HEK293 (cell line): ENCODE measurements around the gene DUSP6.

Experiments used
- CTCF ChIA-PET: fragments of 350-600 bp; formaldehyde crosslinking; extraction: SDS; loops from one replicate; lab custom pipeline; 2021; ENCODE audit warnings: antibody characterized with exemption; lab: Yijun Ruan, JAX
- POLR2A ChIA-PET: fragments of 300-600 bp; formaldehyde crosslinking; extraction: SDS; loops from one replicate; lab custom pipeline; 2020; ENCODE audit warnings: antibody characterized with exemption, inconsistent platforms; lab: Yijun Ruan, JAX
- H3K27ac ChIP-seq: fragments of 200-500 bp; sonication (Bioruptor generic); 2 replicates; pipeline ENCODE4 v1.5.1; 2014; ENCODE audit warnings: low read depth, low read length, control low read depth, inconsistent platforms; ENCODE audit errors: extremely low read depth
- H3K36me3 ChIP-seq, 2 experiments: fragments of 200-500 bp in 1 of 2; sonication (Bioruptor generic) in 1 of 2; 1 replicate in 1 of 2; 2 replicates in 1 of 2; pipeline ENCODE4 v1.5.1; 2014 to 2017; ENCODE audit warnings: inconsistent platforms in 2 of 2, low read length in 2 of 2; ENCODE audit not compliant: control insufficient read depth in 2 of 2, insufficient read depth in 1 of 2
- H3K4me1 ChIP-seq: fragments of 200-500 bp; sonication (Bioruptor generic); 2 replicates; pipeline ENCODE4 v1.5.1; 2014; ENCODE audit warnings: mild to moderate bottlenecking, low read length, inconsistent platforms; ENCODE audit not compliant: control insufficient read depth, insufficient read depth
- H3K4me3 ChIP-seq: 2 replicates; pipeline ENCODE4 v1.5.1; 2011; ENCODE audit warnings: low read depth, mild to moderate bottlenecking, control low read depth, low read length, moderate library complexity
- H3K9me3 ChIP-seq: fragments of 200-500 bp; sonication (Bioruptor generic); 2 replicates; pipeline ENCODE4 v1.5.1; 2014; ENCODE audit warnings: low read depth, low read length, inconsistent platforms; ENCODE audit not compliant: control insufficient read depth, insufficient read depth
- GLI2 ChIP-seq: fragments of 450-650 bp; formaldehyde crosslinking; IDR thresholded peaks from 2 replicates; pipeline ENCODE4; 2017; ENCODE audit warnings: missing biosample characterization, missing genetic modification characterization, low read depth, borderline replicate concordance
- KLF10 ChIP-seq: fragments of 450-650 bp; IDR thresholded peaks from 2 replicates; pipeline ENCODE4 v1.5.1; 2018; ENCODE audit warnings: missing biosample characterization, mild to moderate bottlenecking, missing genetic modification characterization
- OSR2 ChIP-seq: fragments of 450-650 bp; formaldehyde crosslinking; IDR thresholded peaks from 2 replicates; pipeline ENCODE4 v1.5.1; 2016; ENCODE audit warnings: missing biosample characterization, missing genetic modification characterization
- ZBTB48 ChIP-seq: fragments of 450-650 bp; formaldehyde crosslinking; IDR thresholded peaks from 2 replicates; pipeline ENCODE4 v1.5.1; 2016; ENCODE audit warnings: missing biosample characterization, missing genetic modification characterization
- ZFP37 ChIP-seq: fragments of 450-650 bp; formaldehyde crosslinking; IDR thresholded peaks from 2 replicates; pipeline ENCODE4 v1.5.1; 2016; ENCODE audit warnings: missing biosample characterization, missing genetic modification characterization
- ZNF174 ChIP-seq: fragments of 450-650 bp; formaldehyde crosslinking; IDR thresholded peaks from 2 replicates; pipeline ENCODE4 v1.5.0; 2017; ENCODE audit warnings: missing biosample characterization, mild to moderate bottlenecking, missing genetic modification characterization
- ZNF184 ChIP-seq: fragments of 450-650 bp; IDR thresholded peaks from 2 replicates; pipeline ENCODE4 v1.5.1; 2018; ENCODE audit warnings: missing biosample characterization, mild to moderate bottlenecking, missing genetic modification characterization
- ZNF292 ChIP-seq: fragments of 450-650 bp; formaldehyde crosslinking; IDR thresholded peaks from 2 replicates; pipeline ENCODE4 v1.5.1; 2016; ENCODE audit warnings: low read depth, missing biosample characterization, missing genetic modification characterization, borderline replicate concordance
- ZNF354C ChIP-seq: fragments of 450-650 bp; formaldehyde crosslinking; IDR thresholded peaks from 2 replicates; pipeline ENCODE4 v1.5.1; 2016; ENCODE audit warnings: missing biosample characterization, missing genetic modification characterization, low read depth, borderline replicate concordance
- ZNF501 ChIP-seq: fragments of 450-650 bp; formaldehyde crosslinking; IDR thresholded peaks from 2 replicates; pipeline ENCODE4 v1.5.1; 2016; ENCODE audit warnings: missing biosample characterization, missing genetic modification characterization
- ZNF544 ChIP-seq: fragments of 450-650 bp; formaldehyde crosslinking; IDR thresholded peaks from 2 replicates; pipeline ENCODE4 v1.5.0; 2017; ENCODE audit warnings: missing biosample characterization, missing genetic modification characterization
- ZNF585B ChIP-seq: fragments of 450-650 bp; formaldehyde crosslinking; IDR thresholded peaks from 2 replicates; pipeline ENCODE4 v1.5.1; 2016; ENCODE audit warnings: missing biosample characterization, missing genetic modification characterization
- ZNF600 ChIP-seq: fragments of 450-650 bp; formaldehyde crosslinking; IDR thresholded peaks from 2 replicates; pipeline ENCODE4 v1.5.1; 2016; ENCODE audit warnings: missing biosample characterization, missing genetic modification characterization
- ZNF701 ChIP-seq: fragments of 450-650 bp; formaldehyde crosslinking; IDR thresholded peaks from 2 replicates; pipeline ENCODE4 v1.5.1; 2016; ENCODE audit warnings: missing biosample characterization, missing genetic modification characterization
- ZNF791 ChIP-seq: fragments of 450-650 bp; formaldehyde crosslinking; IDR thresholded peaks from 2 replicates; pipeline ENCODE4 v1.5.1; 2016; ENCODE audit warnings: missing biosample characterization, missing genetic modification characterization
- TF ChIP-seq, protein P1 (sequence below): fragments of 450-650 bp; formaldehyde crosslinking; IDR thresholded peaks from 2 replicates; pipeline ENCODE4 v1.5.1; 2016; ENCODE audit warnings: missing biosample characterization, missing genetic modification characterization
- TF ChIP-seq, protein P2 (sequence below): fragments of 450-650 bp; formaldehyde crosslinking; IDR thresholded peaks from 2 replicates; pipeline ENCODE4 v1.5.1; 2016; ENCODE audit warnings: missing biosample characterization, missing genetic modification characterization
- TF ChIP-seq, protein P3 (sequence below): fragments of 450-650 bp; formaldehyde crosslinking; IDR thresholded peaks from 2 replicates; pipeline ENCODE4 v1.5.1; 2016; ENCODE audit warnings: missing biosample characterization, missing genetic modification characterization, borderline replicate concordance
- TF ChIP-seq, protein P4 (sequence below): fragments of 450-650 bp; formaldehyde crosslinking; optimal IDR thresholded peaks from 2 replicates; pipeline ENCODE3; 2016; ENCODE audit warnings: missing biosample characterization, mild to moderate bottlenecking, missing genetic modification characterization

DUSP6 gene

DNA sequence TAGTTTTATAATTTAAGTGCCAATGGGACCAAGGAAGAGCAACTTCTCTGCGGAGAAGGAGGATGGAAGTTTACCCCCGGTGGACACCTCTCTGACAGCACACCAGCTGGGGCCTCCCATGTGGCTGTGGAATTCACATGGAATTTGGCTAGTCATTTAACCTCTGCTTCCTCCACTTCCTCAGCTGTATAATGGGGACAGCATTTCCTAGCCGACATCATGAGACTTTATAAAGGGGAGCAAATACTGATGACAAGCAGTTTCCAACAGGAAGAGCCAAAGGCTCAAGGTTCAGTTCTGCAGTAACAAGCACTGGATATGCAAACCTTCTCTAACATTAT is 7.5 kb downstream of the DUSP6 start (continued):
- TF ChIP-seq, protein P1, sequence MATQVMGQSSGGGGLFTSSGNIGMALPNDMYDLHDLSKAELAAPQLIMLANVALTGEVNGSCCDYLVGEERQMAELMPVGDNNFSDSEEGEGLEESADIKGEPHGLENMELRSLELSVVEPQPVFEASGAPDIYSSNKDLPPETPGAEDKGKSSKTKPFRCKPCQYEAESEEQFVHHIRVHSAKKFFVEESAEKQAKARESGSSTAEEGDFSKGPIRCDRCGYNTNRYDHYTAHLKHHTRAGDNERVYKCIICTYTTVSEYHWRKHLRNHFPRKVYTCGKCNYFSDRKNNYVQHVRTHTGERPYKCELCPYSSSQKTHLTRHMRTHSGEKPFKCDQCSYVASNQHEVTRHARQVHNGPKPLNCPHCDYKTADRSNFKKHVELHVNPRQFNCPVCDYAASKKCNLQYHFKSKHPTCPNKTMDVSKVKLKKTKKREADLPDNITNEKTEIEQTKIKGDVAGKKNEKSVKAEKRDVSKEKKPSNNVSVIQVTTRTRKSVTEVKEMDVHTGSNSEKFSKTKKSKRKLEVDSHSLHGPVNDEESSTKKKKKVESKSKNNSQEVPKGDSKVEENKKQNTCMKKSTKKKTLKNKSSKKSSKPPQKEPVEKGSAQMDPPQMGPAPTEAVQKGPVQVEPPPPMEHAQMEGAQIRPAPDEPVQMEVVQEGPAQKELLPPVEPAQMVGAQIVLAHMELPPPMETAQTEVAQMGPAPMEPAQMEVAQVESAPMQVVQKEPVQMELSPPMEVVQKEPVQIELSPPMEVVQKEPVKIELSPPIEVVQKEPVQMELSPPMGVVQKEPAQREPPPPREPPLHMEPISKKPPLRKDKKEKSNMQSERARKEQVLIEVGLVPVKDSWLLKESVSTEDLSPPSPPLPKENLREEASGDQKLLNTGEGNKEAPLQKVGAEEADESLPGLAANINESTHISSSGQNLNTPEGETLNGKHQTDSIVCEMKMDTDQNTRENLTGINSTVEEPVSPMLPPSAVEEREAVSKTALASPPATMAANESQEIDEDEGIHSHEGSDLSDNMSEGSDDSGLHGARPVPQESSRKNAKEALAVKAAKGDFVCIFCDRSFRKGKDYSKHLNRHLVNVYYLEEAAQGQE: no peak
- no peak for TF ChIP-seq ZBTB48
- TF ChIP-seq ZNF501 (tag by site-specific recombination): no peak
- no peak for TF ChIP-seq ZNF354C
- TF ChIP-seq OSR2 (tag by site-specific recombination): no peak
- TF ChIP-seq ZNF585B (tag by site-specific recombination): no peak
- TF ChIP-seq, protein P2, sequence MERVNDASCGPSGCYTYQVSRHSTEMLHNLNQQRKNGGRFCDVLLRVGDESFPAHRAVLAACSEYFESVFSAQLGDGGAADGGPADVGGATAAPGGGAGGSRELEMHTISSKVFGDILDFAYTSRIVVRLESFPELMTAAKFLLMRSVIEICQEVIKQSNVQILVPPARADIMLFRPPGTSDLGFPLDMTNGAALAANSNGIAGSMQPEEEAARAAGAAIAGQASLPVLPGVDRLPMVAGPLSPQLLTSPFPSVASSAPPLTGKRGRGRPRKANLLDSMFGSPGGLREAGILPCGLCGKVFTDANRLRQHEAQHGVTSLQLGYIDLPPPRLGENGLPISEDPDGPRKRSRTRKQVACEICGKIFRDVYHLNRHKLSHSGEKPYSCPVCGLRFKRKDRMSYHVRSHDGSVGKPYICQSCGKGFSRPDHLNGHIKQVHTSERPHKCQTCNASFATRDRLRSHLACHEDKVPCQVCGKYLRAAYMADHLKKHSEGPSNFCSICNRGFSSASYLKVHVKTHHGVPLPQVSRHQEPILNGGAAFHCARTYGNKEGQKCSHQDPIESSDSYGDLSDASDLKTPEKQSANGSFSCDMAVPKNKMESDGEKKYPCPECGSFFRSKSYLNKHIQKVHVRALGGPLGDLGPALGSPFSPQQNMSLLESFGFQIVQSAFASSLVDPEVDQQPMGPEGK (tag by site-specific recombination): no peak
- no peak for TF ChIP-seq ZNF174 (tag by site-specific recombination)

DNA sequence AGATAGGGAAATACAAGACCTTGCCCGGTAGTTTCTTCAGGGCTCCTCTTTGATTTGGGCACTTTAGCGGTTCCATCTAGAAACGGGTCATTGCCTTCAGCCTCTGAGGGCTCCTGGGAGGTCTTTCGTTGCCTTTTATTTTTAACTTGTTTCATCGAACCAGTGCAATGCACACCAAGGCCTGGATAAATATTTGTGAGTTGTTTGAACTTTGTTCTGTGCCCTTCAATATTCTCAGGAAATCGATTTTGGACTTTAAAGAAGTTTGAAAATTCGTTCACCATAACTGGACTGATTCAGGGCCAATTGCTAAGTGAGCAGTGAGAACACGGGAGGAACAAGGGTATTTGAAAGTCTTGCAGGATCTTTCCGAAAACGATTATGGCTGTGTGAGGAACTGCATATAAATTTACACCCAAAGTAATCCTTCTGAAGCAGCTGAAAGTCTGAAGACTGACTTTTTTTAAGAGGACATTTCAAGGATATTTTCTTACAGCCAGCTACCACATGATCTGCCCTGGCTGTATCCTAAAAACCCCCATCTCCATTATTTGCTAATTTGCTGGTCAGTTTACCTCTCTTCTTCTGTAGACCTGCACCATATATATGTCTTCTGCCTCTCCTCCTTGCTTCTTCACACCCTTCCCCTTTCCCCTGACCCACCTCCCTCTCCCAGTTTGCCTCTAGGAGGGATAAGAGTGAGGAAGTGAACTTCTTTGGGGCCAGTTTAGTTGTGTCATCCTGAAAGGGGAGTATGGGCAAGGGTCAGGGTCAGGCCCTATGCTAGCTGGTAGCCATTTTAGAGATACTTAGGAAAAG is 8.0 kb downstream of the DUSP6 start:
- Histone ChIP-seq H3K27ac (no peak overlapping the region; the same call in 1 of the 2 replicates), H3K4me1 (peaks cover 15% of the 10 kb centered on the region), H3K4me3 (no peak overlapping the region)

DNA sequence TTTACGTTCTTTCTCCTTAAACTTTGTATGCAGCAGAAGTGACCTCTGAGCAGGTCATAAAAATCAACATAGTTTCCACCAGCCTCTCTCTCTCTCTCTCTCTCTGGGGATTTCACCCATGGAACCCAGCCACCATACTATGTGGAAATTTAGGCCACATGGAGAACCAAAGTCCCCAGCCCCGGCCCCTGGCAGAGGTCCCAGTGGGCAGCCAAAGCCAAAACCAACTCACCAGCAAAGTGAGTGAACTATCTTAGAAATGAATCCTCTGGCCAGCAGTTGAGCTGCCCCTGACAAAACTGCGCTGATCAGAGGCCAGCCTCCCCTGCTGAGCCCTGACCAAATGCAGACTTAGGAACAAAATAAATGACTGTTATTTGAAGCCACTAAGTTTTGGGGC is 9.2 kb downstream of the DUSP6 start:
- Histone ChIP-seq H3K9me3 (no peaks in the 10 kb centered on the region), H3K4me3 (no peak overlapping the region), H3K27ac (no peak overlapping the region), H3K36me3 (peaks cover 0 to 7% of the 10 kb centered on the region in 2 experiments; a peak in 1 of 3 replicates), H3K4me1 (peaks cover 15% of the 10 kb centered on the region)
- CTCF ChIA-PET: no interaction called here
- POLR2A ChIA-PET: interaction anchor here (0.6 kb wide), 1 partner anchor 10 kb away, joined by 3 read pairs; no protein-coding TSS in a partner anchor
- TF ChIP-seq ZNF791 (tag by site-specific recombination): no peak
- TF ChIP-seq, protein P3, sequence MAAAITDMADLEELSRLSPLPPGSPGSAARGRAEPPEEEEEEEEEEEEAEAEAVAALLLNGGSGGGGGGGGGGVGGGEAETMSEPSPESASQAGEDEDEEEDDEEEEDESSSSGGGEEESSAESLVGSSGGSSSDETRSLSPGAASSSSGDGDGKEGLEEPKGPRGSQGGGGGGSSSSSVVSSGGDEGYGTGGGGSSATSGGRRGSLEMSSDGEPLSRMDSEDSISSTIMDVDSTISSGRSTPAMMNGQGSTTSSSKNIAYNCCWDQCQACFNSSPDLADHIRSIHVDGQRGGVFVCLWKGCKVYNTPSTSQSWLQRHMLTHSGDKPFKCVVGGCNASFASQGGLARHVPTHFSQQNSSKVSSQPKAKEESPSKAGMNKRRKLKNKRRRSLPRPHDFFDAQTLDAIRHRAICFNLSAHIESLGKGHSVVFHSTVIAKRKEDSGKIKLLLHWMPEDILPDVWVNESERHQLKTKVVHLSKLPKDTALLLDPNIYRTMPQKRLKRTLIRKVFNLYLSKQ (tag by site-specific recombination): no peak
- TF ChIP-seq GLI2: no peak

More for the DNA sequence above, 8.0 kb downstream of the DUSP6 start:
- ChIA-PET CTCF (no interaction called here), POLR2A (no interaction called here)
- Histone ChIP-seq H3K36me3 (peaks cover 0 to 18% of the 10 kb centered on the region in 2 experiments; a peak in 2 of 3 replicates), H3K9me3 (no peaks in the 10 kb centered on the region)
- TF ChIP-seq, protein P4, sequence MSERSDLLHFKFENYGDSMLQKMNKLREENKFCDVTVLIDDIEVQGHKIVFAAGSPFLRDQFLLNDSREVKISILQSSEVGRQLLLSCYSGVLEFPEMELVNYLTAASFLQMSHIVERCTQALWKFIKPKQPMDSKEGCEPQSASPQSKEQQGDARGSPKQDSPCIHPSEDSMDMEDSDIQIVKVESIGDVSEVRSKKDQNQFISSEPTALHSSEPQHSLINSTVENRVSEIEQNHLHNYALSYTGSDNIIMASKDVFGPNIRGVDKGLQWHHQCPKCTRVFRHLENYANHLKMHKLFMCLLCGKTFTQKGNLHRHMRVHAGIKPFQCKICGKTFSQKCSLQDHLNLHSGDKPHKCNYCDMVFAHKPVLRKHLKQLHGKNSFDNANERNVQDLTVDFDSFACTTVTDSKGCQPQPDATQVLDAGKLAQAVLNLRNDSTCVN (tag by site-specific recombination): no peak
- TF ChIP-seq ZNF701 (tag by site-specific recombination) (no peak), ZFP37 (tag by site-specific recombination) (no peak), ZNF600 (tag by site-specific recombination) (no peak), ZNF292 (tag by site-specific recombination) (no peak), KLF10 (tag by site-specific recombination) (no peak), ZNF544 (no peak), ZNF184 (tag by site-specific recombination) (no peak)
